Activated CD4-positive, alpha-beta T cell treated with anti-CD3 and anti-CD28 coated beads for 4 hours (primary cell): ENCODE data around the gene DISP3.

Experiments used
- DNase-seq, 2 donors: peaks; one replicate each; pipeline ENCODE4 v3.0.0-alpha.2; 2020

DISP3 gene

DNA sequence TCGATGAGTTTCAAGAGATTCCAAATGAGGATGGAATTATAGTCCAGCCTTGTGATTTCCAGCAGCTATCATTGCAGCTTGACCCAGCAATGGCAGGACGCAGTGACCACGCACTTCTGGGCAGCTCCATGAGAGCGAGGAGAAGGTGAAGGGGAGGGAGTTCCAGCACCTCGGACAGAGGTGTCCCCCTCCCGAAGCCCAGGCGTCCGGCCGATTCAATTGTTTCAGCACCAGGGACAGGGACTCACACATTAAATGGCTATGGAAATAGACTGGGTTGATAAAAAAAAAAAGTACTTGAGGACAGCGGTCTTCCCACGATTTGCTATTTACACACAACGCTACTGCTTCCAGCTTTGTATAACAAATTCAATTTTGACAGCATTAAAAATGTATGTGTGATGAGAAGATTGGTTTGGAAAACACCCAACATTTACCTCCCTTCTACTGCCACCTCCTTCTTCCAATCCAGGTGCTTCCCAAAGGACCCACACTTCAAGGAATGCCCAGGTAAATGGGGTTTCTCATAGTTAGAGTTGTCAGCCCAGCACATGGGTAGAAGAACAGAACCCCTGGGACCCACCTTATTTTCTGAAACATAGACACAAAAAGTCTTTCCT is 71.8 kb downstream of the DISP3 start:
- DNase-seq = no peak

DNA sequence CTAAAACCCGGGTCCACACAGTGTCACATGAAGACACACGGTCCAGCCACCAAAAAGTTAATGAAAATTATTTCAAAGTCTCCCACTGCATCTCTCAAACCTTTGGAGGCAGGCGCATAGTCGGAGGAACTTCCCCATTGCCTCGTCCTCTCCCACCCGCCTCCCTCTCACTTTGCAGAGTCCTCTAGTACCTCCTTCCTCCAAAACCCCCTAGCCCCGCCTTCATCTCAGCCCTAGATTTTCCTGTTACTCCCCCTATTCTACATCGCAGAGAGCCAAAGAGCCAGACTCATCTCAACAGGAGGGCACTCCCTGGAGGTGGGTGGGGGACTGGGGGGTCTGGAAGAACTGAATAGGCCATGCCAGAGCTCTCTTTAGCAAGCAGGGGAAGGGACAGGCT is 79.3 kb downstream of the DISP3 start:
- no peak for DNase-seq

DNA sequence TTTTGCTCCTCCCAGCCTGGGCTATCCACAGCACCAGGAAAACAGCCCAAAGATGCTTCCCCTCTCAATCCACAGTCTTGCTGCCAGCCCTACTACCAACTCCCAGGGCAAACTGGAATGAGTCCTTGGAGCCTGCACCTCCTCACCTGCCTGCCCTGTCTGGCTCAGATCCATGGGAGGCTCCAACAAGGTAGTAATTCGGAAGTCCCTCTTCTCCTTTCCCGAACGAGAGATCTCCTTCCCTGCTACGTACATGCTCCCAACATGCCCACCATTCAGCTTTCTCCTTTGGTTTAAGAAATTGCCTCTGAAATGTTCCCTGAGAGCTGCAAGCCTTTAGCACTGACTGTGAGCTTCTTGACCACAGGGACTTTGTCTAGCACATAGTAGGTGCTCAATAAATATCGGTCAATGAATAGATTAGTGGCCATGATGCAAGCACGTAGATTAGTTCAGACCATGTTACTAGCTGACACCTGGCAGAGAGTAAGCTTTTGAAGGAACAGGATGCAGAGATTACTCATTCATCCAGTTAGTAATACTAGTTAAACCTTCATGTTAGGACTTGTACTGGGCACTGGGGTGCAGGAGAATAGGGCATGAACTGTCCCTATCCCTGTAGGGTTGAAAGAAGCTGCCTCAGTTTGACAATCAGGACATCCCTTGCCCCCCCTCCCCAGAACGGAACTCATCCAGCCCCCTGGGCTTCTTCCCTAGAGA is 80.1 kb downstream of the DISP3 start:
- no peak for DNase-seq

DNA sequence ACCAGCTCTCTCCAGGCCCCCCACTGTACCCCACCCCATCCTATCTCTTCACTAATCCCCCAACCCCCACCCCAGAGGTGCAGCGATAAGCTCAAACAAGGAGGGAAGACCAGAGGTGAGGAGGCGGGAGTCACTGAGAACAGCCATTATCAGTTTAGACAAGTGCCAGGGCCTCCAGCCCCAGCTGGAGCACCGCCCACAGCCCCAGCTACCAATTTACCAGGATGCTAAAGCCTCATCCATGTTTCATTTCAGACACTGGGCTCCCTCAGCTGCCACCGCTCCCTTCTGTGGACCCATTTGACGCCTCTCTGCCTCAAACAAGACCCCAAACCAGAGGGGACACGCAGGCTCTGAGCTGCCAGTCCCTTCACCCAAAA is 80.6 kb downstream of the DISP3 start:
- DNase-seq = no peak

DNA sequence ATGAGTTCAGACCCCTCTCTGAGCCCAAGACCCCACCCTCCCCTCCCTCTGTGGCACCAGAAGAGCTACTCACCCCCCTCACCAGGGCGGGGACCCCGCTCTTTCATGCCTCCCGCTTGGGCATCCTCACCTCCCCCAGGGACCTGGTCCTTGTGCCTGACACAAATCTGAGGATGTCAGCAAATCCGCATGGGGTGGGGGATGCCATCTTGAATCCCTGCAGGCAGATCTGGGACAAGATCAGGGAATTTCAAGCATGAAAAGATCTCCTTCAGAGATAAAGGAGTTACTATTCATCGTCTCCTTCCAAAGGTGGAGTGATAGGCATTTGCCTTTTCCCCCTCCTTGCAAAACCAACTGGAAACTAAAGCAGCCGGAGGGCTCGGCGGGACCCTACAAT is 81.1 kb downstream of the DISP3 start:
- no peak for DNase-seq

DNA sequence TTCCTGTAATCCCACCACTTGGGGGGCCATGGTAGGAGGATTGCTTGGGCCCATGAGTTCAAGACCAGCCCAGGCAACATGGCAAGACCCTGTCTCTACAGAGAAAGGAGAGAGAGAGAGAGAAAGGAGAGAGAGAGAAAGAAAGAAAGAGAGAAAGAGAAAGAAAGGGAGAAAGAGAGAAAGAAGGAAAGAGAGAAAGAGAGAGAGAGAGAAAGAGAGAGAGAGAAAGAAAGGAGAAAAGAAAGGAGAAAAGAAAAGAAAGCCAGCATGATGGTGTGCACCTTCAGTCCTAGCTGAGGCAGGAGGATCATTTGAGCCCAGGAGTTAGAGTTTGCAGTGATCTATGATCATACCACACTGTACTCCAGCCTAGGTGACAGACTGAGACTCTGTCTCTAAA is 82.8 kb downstream of the DISP3 start:
- DNase-seq = no peak

DNA sequence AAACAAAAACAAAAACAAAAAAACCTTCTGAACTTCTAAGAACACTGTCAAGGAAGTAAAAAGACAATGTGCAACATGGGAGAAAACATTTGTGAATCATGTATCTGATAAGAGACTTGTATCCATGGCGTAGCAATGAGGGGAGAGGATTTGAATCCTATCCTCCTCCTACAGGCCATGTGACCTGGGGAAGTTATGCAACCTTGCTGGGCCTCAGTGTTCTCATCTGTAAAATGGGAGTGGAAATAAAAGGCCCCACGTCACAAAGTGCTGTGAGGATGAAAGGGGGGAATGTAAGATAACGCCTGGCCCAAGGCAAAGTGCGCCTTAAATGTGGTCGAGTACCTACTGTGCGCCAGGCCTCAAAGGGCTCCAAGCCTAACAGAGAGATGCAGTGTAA is 83.7 kb downstream of the DISP3 start:
- DNase-seq = no peak

DNA sequence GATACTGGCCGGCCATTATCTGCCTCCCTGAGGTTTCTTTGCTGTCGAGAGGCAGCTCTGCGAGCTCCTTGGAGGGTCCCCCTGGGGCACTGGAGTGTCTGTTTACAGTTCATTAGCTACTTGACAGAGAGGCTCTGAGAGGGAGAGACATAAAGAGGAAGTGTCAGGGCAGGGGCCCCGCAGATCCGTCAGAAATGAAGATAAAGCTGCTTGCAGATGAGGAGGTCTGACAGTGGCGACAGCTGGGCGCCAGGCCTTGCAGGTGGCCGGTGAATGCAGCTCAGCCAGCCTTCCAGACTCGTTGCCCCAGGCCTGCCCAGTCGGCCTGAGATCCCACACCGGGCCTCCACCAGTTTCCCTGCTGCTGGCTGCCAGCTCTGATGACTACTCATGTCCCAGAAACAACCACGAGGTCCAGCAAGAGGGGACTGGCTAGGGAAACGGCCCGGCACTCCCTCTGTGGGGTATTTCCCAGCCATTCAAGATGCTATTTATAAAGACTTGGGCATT is 84.7 kb downstream of the DISP3 start:
- no peak for DNase-seq

DNA sequence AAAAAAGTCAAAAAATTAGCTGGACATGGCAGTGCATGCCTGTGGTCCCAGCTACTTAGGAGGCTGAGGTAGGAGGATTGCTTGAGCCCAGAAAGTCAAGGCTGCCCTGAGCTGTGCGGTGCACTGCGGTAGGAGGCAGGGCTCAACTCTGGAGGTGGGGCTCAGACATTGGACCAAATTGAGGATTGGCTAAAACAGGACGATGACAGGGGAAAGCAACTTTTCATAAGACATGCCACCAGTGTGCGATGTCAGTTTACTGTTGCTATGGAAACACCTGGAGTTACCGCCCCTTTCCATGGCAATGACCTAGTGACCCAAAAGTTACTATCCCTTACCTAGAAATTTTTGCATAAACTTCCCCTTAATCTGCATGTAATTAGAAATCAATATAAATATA is 85.3 kb downstream of the DISP3 start:
- DNase-seq = no peak

DNA sequence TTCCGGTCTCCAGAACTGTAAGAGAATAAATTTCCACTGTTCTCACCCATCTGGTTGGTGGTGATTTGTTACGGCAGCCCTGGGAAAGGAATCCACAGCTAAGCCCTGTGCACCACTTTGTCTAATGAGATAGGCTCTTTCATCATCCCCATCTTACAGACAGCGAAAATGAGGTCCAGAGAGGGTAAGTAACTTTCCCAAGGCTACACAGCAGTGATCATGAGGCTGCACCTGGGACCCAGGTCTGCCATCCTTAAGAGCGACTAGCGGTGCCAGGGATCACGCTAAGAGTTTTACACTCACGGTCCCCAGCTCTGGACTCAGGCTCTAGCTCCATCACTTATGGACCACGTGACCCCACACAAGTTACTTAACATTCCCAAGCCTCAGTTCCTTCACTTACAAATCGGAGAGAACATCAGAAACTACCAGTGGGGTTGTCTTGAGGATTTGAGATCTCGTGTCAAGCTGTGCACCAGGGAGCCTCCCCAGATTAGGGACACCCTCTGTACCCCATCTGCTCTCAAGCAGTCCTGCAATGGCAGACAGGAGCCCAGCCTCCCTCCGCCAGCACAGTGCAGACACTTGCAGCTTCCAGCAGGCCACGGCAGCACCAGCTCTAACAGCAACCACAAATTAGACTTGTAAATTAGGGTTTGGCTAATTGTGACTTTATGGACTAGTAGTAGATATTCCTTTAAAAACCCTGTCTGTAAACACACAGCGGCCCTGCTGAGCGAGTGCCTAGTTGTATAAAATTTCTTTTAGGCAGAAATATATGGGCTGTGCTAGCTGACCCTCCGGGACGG is 87.3 kb downstream of the DISP3 start:
- no peak for DNase-seq

DNA sequence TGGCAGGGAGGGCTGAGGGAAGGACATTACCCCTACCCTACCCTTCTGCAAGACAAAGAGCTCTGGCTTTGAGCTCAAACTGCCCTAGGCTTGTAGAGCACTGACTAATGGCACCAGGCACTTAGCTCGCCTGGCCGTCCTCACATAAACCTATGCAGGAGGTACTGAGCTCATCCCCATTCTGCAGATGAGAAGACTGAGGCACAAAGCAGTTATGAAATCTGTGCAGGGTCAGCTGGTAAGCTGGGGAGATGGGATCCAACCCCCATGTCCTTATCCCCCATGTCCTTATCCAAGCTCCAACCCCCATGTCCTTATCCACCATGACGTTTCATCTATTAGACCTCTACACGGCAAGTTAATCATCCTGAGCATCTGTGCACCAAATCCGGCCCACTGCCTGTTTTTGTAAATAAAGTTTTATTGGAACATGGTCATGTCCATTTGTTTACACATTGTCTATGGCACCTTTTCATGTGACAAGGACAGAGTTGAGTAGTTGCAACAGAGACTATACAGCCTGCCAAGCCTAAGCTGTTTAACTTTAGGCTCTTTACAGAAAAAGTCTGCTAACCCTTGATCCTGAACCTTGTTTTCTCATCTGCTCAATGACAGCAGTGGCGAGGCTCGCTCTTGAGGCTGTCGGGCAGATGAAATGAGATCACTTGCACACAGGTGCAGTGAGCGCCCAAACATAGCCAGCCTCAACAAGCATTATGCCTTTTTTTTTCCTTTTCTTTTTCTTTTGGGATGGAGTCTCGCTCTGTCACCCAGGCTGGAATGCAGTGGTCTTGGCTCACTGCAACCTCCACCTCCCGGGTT is 88.5 kb downstream of the DISP3 start:
- DNase-seq = no peak

DNA sequence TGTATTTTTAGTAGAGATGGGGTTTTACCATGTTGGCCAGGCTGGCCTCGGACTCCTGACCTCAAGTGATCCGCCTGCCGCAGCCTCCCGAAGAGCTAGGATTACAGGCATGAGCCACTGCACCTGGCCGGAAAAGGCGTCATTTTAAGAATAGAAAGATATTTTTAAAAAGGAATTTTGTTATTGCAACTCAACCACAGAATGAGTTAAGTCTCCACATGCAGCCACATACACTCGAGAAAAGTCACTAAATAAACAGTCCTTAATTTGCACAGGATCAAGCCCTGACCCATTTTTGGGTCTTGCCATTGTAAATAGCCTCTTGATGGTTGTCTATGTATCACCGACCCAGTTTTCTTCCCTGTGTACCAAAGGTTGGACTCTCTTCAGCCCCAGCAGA is 89.7 kb downstream of the DISP3 start:
- DNase-seq = no peak

DNA sequence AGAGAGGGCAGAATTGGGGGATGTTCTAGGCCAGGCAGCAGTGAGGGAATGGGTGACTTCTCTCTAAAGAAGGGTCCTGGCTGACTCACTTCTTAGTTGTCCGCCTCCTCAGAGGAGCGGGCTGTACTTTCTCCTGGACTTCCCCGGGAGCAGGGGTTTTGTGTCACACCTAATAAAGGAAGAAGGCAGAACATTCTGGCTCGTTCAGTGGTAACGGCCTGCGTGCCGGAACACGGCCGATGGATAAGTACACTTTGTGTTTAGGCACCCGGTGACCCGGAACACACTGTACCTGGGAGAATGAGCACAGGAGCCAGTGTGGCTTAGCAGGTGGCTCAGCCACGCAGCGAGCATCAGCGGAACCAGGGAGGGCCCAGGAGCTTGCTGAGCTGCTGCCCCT is 90.6 kb downstream of the DISP3 start:
- DNase-seq = no peak

DNA sequence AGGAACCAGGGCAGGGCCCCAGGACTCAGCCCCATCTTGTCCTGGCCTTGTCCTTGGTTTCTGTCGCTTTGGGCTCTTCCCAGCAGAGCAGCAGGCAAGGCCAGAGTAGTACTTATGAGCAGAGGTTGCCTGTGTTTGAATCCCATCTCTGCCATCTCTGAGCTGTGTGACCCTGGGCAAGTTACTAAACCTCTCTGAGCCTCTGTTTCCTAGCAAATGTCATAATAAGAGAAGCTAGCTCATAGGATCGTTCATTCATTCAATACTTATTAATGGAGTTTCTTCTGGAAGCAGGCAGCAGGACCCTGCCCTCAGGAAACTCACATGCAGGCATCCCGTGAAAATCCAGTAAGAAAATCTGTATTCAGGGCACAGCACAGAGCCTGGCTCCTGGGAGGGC is 91.0 kb downstream of the DISP3 start:
- no peak for DNase-seq

DNA sequence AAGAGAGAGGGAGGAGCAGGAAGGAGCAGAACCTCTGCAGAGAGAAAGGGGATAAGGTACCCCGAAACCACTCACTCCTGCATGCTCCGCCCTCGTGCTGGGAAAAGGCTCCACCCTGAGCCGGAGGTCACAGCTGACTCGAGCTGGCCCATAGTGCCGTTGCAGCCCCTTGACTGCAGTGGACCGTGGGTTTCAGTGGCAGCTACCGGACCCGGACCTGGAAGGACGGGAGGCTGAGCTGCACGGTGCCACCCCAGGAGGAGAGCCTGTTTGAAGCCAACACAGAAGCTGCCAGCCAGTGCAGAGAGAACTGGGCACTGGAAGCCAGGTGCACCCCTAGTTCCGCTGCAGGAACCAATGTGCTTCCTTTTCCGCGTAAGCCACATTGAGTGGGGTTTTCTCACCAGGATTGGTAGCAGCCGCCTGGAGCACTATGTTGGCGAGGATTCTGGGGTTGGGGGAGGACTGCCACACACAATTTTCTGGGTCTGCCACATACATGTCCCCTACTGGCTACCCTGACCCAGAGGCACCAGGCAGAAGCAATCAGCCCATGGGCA is 91.9 kb downstream of the DISP3 start:
- DNase-seq = no peak

DNA sequence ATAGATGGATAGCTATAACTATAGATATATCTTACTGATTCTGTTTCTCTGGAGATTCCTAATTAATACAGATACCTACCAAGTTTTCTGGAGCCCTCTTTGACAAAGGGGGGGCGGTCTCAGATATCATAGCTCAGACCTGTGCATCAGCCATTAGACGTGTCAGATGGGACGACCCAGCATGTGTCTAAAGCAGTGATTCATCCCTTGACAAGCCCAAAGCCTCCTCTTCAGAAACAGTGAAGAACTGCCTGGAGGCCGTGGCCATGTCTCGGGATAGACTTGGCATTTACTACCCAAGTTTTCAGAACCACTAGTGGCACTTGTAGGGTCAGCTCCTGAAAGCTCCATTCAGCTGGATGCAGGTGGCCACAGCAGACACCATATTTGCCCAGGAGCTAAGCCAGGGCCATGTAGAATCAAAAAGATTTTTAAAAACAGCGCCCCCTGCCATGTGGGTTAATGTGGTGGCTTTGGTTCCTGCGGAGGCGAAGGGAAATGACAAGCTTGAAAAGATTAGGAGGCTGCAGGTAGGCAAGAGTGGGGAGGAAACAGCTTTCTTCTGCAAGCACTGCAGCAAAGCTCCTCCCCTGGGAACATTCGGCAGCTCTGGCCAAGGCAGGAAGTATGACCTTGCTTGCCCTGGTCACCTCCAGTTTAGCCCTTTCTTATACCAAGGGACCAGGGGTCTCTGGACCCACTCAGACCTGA is 93.1 kb downstream of the DISP3 start:
- DNase-seq = no peak

DNA sequence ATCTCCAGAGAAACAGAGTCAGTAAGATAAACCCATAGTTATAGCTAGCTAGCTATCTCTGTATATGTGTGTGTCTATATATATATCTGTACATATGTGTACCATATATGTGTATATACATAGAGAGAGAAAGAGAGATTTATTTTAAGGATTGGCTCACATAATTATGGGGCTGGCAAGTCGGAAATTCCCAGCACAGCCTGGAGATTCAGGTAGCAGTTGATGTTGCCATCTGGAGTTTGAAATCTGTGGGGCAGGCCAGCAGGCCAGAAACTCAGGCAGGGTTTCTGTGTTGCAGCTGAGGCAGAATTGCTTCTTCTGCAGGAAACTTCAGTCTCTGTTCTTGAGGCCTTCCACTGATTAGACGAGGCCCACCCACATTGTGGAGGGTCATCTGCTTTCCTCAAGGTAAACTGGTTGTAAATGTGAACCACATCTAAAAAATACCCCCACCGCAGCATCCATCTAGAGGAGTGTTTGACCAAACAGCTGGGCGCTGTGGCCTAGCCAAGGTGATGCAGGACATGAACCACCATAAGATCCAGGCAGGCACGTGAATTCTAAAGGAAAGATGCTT is 94.2 kb downstream of the DISP3 start:
- DNase-seq = no peak

DNA sequence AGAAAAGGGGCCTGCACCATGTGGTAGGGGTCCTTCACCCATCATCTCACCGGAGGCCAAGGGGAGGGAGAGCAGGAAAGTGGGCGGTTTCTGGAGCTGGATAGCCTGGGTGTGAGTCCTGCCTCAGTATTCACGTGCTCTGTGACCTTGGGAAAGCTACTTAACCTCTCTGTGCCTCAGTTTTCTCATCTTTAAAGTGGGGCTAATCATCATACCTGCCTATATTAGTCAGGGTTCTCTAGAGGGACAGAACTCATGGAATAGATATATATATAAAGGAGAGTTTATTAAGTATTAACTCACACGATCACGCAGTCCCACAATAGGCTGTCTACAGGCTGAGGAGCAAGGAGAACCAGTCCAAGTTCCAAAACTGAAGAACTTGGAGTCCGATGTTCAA is 96.6 kb downstream of the DISP3 start:
- no peak for DNase-seq

DNA sequence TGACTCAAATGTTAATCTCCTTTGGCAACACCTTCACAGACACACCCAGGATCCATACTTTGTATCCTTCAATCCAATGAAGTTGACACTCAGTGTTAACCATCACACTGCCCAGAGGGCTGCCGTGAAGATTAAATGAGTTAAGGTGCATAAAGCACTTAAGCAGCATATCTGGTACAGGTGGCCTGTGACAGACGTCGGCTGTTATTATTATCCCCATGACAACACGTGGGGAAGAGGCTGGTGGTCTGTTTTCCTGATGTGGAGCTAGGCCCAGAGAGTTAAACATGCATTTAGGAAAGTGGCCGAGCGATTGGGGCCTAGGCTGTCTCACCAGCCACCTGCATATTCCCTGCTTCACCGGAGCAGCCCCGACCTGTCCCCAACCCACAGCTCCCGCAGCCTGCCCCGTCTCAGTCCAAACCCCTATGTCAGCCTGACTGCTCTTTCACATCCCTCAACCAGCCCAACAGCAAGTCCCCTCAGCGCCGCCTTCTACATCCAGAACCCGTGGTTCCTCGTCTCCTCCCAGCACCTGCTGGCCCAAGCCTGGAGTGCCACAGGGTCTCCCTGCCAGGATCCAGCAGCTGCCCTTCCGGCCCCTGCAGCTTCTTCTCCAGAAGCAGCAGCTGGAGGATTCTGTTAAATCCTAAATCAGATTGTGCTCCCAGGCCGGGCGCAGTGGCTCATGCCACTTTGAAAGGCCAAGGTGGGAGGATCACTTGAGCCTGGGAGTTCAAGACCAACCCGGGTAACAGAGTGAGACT is 97.3 kb downstream of the DISP3 start:
- no peak for DNase-seq

DNA sequence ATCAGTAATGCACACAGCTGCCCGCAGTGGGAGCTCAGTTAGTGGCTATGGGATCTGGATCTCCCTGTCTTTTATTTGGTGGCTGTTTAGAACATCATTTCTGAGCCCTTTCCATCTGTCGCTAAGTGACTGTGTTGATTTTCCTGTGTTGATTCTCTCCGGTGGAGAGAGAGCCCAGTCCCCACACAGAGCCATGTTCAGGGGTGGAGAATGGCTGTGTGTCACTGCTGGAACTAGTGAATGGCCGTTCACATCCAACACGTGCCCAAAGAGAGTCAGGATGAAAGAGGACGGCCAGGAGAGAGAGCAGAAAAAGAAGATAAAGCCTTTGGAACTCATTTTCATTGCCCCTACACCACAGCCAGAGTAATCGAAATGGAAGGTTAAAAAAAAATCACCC is 99.0 kb downstream of the DISP3 start:
- no peak for DNase-seq

DNA sequence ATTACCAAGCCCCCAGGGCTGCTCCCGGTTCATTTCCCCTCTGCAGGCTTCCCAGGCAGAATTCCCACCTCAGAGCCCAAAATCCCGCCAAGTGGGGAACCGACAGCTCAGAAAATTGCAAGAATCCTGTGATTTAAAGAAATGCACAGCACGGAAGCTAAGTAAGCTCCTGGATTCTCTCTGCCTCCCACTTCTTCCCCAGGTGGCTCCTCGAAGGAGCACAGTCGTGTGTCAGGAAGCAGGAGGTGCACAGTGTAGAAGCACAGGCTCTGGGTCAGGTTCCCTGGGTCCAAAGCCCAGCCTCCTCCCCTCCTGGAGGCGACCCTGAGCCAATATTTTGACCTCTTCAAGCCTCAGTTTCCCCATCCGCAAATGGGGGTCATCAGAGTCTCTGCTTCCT is 100.6 kb downstream of the DISP3 start:
- DNase-seq = no peak
